Endometrium (tissue), 2 donors: ENCODE measurements around the gene LRRC8E.
"Not testable (repeated sequence)": the region's sequence is repeated elsewhere in the genome, so short reads cannot be mapped to it uniquely, and the experiment has no call there.

Experiments
- FAIRE-seq: peaks from 2 replicates; lab custom pipeline; 2012; peaks lifted over from hg19 to GRCh38; lab: Jason Lieb, UNC
- donor health status: control.
- donor health status: control.

LRRC8E gene

GRCh38 chr19:7887408-7888144, 734 bp upstream of the LRRC8E start:
- FAIRE-seq: no peak

GRCh38 chr19:7888826-7889217, 512 bp downstream of the LRRC8E start:
- no peak for FAIRE-seq

GRCh38 chr19:7893362-7894101, 5.2 kb downstream of the LRRC8E start:
- not testable (repeated sequence) for FAIRE-seq

- no peak for FAIRE-seq
Measured at GRCh38 chr19:7894612-7895309, 6.5 kb downstream of the LRRC8E start.

GRCh38 chr19:7895565-7895964, 7.3 kb downstream of the LRRC8E start:
- FAIRE-seq: no peak

DNA sequence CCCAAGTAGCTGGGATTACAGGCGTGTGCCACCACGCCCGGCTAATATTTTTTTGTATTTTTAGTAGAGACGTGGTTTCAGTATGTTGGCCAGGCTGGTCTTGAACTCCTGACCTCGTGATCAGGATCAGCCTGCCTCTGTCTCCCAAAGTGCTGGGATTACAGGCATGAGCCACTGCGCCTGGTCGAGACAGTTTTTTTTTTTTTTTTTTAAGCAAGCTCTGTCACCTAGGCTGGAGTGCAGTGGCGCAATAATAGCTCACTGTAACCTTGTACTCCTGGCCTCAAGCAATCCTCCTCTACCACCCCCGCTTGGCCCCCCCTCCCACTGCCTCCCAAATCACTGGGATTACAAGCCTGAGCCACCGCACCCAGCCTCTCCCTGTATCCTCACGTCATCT, 9.0 kb downstream of the LRRC8E start:
- no peak for FAIRE-seq

DNA sequence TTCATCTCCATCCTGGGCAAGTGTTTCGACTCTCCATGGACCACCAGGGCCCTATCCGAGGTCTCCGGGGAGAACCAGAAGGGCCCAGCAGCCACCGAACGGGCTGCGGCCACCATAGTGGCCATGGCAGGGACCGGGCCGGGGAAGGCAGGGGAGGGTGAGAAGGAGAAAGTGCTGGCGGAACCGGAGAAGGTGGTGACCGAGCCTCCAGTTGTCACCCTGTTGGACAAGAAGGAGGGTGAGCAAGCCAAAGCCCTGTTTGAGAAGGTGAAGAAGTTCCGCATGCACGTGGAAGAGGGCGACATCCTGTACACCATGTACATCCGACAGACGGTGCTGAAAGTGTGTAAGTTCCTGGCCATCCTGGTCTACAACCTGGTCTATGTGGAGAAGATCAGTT, 10.7 kb downstream of the LRRC8E start:
- no peak for FAIRE-seq

DNA sequence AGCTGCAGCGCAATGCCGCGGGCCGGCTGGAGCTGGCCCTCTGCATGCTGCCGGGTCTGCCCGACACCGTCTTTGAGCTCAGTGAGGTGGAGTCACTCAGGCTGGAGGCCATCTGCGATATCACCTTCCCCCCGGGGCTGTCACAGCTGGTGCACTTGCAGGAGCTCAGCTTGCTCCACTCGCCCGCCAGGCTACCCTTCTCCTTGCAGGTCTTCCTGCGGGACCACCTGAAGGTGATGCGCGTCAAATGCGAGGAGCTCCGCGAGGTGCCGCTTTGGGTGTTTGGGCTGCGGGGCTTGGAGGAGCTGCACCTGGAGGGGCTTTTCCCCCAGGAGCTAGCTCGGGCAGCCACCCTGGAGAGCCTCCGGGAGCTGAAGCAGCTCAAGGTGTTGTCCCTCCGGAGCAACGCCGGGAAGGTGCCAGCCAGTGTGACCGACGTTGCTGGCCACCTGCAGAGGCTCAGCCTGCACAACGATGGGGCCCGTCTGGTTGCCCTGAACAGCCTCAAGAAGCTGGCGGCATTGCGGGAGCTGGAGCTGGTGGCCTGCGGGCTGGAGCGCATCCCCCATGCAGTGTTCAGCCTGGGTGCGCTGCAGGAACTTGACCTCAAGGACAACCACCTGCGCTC, 11.6 kb downstream of the LRRC8E start:
- no peak for FAIRE-seq

DNA sequence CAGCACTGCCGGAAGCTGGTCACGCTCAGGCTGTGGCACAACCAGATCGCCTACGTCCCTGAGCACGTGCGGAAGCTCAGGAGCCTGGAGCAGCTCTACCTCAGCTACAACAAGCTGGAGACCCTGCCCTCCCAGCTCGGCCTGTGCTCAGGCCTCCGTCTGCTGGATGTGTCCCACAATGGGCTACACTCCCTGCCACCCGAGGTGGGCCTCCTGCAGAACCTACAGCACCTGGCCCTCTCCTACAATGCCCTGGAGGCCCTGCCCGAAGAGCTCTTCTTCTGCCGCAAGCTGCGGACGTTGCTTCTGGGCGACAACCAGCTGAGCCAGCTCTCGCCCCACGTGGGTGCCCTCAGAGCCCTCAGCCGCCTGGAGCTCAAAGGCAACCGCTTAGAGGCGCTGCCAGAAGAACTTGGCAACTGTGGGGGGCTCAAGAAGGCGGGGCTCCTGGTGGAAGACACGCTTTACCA, 12.1 kb downstream of the LRRC8E start:
- no peak for FAIRE-seq

GRCh38 chr19:7900931-7901330, 12.6 kb downstream of the LRRC8E start:
- FAIRE-seq: no peak

- no peak for FAIRE-seq
Measured at GRCh38 chr19:7901337-7901736, 13.0 kb downstream of the LRRC8E start.

GRCh38 chr19:7902796-7903243, 14.5 kb downstream of the LRRC8E start:
- FAIRE-seq: no peak

- FAIRE-seq: peak; percentile 98
Measured at GRCh38 chr19:7903244-7904073, 15.1 kb downstream of the LRRC8E start, which contains the start of gene MAP2K7. Gene MAP2K7 (plus strand): TSS chr19:7903877. CDS start chr19:7903945, 68 bp downstream.

DNA sequence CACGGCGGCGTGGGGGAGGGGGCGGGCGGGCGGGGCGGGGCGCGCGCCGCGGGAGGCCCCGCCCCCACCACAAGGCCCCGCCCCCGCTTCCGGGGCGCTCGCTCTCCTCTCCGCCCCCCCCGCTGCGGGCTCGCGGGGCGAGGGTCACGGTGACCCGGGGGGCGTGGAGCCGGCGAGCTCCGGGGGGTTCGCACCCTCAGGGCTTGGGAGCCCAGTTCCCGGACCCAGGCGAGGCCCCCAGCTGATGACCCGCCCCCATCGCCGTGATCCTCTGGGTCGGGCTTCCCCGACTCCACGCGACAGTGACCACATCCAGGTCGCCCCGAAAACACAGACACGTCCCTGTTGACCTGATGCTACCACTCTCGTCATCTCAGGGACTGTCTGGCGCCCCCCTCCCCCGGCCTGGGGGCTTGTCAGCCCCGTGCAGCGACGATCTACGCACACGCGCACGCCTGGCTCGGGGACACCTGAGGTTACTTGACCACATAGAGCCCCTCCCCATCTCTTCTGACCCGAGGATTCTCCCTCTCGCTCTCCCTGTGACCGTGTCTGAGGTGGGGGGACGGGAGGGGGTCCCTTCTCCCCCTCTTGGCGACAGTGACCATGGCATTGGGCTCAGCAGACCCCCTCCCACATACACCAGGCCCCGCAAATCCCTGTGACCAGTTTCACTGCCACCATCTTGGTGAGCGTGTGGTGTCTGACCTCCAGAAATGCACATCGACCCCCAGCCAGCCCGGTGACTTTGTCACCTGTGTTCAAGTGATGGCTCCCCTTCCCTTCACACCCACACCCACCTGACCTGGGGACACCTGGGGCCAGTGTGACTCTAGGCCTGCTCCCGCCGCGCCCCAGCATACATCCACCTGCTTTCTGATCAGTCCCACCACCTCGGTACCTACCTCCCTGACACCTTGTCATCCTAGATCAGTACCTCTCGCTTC, 16.0 kb downstream of the LRRC8E start:
- FAIRE-seq: no peak

- FAIRE-seq: no peak
Measured at GRCh38 chr19:7905268-7905667, 17.0 kb downstream of the LRRC8E start.

DNA sequence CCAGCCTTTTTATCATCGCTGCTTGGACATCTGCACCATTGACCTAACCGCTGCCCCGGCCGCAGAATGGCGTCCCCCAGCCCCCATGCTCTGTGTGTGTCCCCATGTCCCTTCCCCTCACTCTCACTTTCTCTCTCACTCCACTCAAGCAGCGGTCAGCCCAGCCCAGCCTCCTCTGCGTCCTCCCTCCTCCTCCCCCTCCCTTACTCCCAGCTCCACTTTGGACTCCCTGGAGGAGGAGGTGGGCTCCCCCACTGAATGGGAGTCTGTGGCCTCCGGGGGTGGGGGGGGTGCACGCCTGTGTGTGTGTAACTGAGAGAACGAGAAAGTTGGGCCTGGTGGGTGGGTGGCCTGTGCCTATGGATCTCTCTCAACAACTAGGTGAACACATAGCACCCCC, 17.5 kb downstream of the LRRC8E start:
- no peak for FAIRE-seq

- no peak for FAIRE-seq
Measured at GRCh38 chr19:7907122-7907521, 18.8 kb downstream of the LRRC8E start.

- FAIRE-seq: no peak
Measured at GRCh38 chr19:7907544-7907943, 19.2 kb downstream of the LRRC8E start.

DNA sequence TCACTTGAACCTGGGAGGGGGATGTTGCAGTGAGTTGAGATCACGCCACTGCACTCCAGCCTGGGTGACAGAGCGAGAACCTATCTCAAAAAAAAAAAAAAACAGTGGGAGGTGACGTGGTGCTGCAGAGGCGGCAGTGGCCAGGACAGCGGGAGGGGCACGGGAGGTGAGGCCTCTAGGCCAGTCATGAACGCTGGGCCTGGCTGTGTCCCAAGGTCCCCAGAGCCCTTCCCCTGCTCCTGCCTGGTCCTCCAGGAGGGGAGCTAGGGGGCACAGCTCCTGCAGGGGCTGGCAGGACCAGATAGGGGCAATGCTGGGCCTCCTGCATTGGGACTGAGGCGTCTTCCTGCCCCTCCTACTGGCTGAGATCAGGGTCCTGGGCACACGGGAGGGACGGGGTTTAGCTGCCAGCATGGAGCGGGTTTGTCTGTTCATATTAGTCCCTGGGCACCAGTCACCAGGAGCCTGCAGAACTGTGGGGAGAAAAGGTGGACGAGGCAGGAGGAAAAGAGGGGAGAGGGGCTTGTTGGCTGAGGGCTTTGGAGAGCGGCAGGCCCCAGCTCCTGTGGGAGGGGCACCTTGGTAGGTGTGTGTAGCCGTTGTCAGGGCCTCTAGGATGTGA, 19.9 kb downstream of the LRRC8E start:
- no peak for FAIRE-seq
